Smooth muscle cell (in vitro differentiated cells): ENCODE measurements around the gene CISD1. TPM values are rescaled to one million over a fixed set of nuclear protein-coding genes. Genes with fewer than 3 reads are reported as not detected.

Source experiments
- DNase-seq: peaks from one replicate; lab custom pipeline; 2025; ENCODE audit not compliant: unreplicated experiment; lab: John Stamatoyannopoulos, UW
- H2AFZ ChIP-seq: fragments of 200-600 bp; sonication (generic); 2 replicates; pipeline ENCODE4 v1.6.0; 2016; ENCODE audit warnings: antibody characterized with exemption, low read depth, mild to moderate bottlenecking
- H3F3A ChIP-seq: fragments of 200-600 bp; sonication (generic); 2 replicates; pipeline ENCODE4 v1.6.0; 2017; ENCODE audit warnings: antibody characterized with exemption, low read depth
- H3K27ac ChIP-seq: fragments of 200-600 bp; sonication (generic); 2 replicates; pipeline ENCODE4 v1.5.1; 2016; ENCODE audit warnings: low read depth, mild to moderate bottlenecking
- H3K27me3 ChIP-seq: fragments of 200-600 bp; sonication (generic); 2 replicates; pipeline ENCODE4 v1.6.1; 2016; ENCODE audit warnings: low read depth, mild to moderate bottlenecking
- H3K36me3 ChIP-seq: fragments of 200-600 bp; sonication (generic); 2 replicates; pipeline ENCODE4 v1.5.1; 2016; ENCODE audit warnings: low read depth
- H3K4me1 ChIP-seq: fragments of 200-600 bp; sonication (generic); 2 replicates; pipeline ENCODE4 v1.5.1; 2016; ENCODE audit warnings: low read depth
- H3K4me2 ChIP-seq: fragments of 200-600 bp; sonication (generic); 2 replicates; pipeline ENCODE4 v1.6.0; 2016; ENCODE audit warnings: mild to moderate bottlenecking
- H3K4me3 ChIP-seq: fragments of 200-600 bp; sonication (generic); 2 replicates; pipeline ENCODE4 v1.5.1; 2016; ENCODE audit warnings: mild to moderate bottlenecking
- H3K79me2 ChIP-seq: fragments of 200-600 bp; sonication (generic); 2 replicates; pipeline ENCODE4 v1.6.0; 2016; ENCODE audit warnings: low read depth, mild to moderate bottlenecking
- H3K9ac ChIP-seq: fragments of 200-600 bp; sonication (generic); 2 replicates; pipeline ENCODE4 v1.6.0; 2016; ENCODE audit warnings: low read depth
- H3K9me3 ChIP-seq: fragments of 200-600 bp; sonication (generic); replicated peaks from 2 replicates; pipeline ENCODE4 v1.5.1; 2016; ENCODE audit warnings: low read depth
- H4K20me1 ChIP-seq: fragments of 200-600 bp; sonication (generic); 2 replicates; pipeline ENCODE4 v1.6.0; 2016; ENCODE audit warnings: low read depth
- CTCF ChIP-seq: fragments of 200-600 bp; sonication (generic); IDR thresholded peaks from 2 replicates; pipeline ENCODE4 v1.5.1; 2017; ENCODE audit warnings: borderline replicate concordance, mild to moderate bottlenecking, antibody characterized with exemption; ENCODE audit not compliant: insufficient read depth, poor library complexity, severe bottlenecking
- WGBS: methylation state at CpG from one replicate; pipeline ENCODE4 v1.1.7; 2016; ENCODE audit warnings: low lambda C conversion rate; 5-methylcytosine and 5-hydroxymethylcytosine counted together
- polyA plus RNA-seq: library from polyadenylated mRNA; unstranded; fragments of >200 nt; fragmentation: Nextera tagmentation; extraction: Ambion mirVana; gene quantifications from 2 replicates; pipeline ENCODE4 v1.2.1, GENCODE V29; 2016
- total RNA-seq: library from RNA; depleted of rRNA; stranded (reverse); fragments of >200 nt; gene quantifications from 2 replicates; pipeline ENCODE4 v1.2.3, GENCODE V29; 2014

The CISD1 gene
- total RNA-seq (14.2 and 14.4 TPM in 2 replicates), polyA plus RNA-seq (37.4 and 55.4 TPM in 2 replicates)

DNA sequence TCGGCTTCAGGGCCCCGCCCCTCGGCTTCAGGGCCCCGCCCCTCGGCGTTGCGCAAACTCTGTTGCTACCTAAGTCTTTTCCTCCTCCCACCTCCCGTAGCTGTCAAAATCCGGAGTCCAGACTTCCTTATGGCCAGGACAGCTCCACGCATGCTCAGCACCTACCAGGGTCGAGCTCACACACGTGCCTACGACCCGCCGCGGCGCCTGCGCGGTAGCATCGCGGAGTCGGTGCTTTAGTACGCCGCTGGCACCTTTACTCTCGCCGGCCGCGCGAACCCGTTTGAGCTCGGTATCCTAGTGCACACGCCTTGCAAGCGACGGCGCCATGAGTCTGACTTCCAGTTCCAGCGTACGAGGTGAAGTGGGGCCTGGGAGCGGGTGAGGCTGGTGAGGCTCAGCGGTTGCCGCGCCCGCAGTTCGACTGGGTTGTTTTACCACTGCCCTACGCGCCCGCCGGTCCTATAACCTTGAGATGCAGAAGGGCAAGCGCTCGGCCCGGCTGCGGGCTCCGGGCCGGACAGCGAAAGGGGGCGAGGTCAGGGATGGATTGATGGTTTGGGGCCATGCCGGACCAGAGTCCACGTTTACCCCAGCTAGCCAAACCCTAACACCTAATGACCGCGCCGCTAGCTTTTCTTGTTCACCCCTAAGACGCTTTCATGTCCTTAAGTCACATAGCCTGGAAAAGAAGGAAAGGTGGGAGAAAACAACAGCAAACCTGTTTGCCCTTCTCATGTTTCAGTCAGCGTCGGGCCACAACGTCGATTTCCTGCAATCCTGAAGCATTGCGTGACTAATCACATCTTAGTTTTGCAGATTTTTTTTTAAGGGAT, at the start of gene CISD1:
Gene CISD1 (plus strand): TSS at position 217 of the 836 bp plus-strand sequence. CDS start 112 bp downstream, at position 329.
- H3K79me2 ChIP-seq: peaks cover 28% of the 10 kb centered on the region
- H2AFZ ChIP-seq: peak within 1 kb of the TSS; percentile 99
- peak within 1 kb of the TSS; percentile 99 for H3K4me2 ChIP-seq
- no peaks in the 10 kb centered on the region for H4K20me1 ChIP-seq
- peak; percentile 77 for DNase-seq
- no peaks in the 10 kb centered on the region for H3K27me3 ChIP-seq
- TF ChIP-seq CTCF: no peak
- H3K4me1 ChIP-seq: peaks cover 23% of the 10 kb centered on the region
- H3K9ac ChIP-seq: peak within 1 kb of the TSS; percentile 76
- no peaks in the 10 kb centered on the region for H3K9me3 ChIP-seq
- H3F3A ChIP-seq: peaks cover 6% of the 10 kb centered on the region
- peak within 1 kb of the TSS; percentile 87 for H3K4me3 ChIP-seq
- H3K36me3 ChIP-seq: no peaks in the 10 kb centered on the region
- WGBS: under 1% methylated on average over 65 of the region's 66 CpGs
- peak within 1 kb of the TSS; percentile 96 for H3K27ac ChIP-seq

GRCh38 chr10:58219875-58220274, 49.1 kb upstream of the CISD1 start:
- no peaks in the 10 kb centered on the region for H3K79me2 ChIP-seq
- no peak for DNase-seq
- H3K4me2 ChIP-seq: no peak overlapping the region
- TF ChIP-seq CTCF: no peak
- H3K27me3 ChIP-seq: no peaks in the 10 kb centered on the region
- no peak overlapping the region for H3K4me3 ChIP-seq
- no peaks in the 10 kb centered on the region for H3K36me3 ChIP-seq
- no peak overlapping the region for H2AFZ ChIP-seq
- no peak overlapping the region for H3K9ac ChIP-seq
- H3K9me3 ChIP-seq: no peaks in the 10 kb centered on the region
- no peak overlapping the region for H3K27ac ChIP-seq
- peaks cover 3% of the 10 kb centered on the region for H4K20me1 ChIP-seq
- H3K4me1 ChIP-seq: no peaks in the 10 kb centered on the region
- H3F3A ChIP-seq: no peaks in the 10 kb centered on the region

- no peak overlapping the region for H3K9ac ChIP-seq
- H3K4me2 ChIP-seq: no peak overlapping the region
- H4K20me1 ChIP-seq: peaks cover 3% of the 10 kb centered on the region
- no peak overlapping the region for H3K4me3 ChIP-seq
- H3K4me1 ChIP-seq: no peaks in the 10 kb centered on the region
- H3K27me3 ChIP-seq: no peaks in the 10 kb centered on the region
- no peaks in the 10 kb centered on the region for H3F3A ChIP-seq
- TF ChIP-seq CTCF: no peak
- H3K27ac ChIP-seq: no peak overlapping the region
- H3K79me2 ChIP-seq: no peaks in the 10 kb centered on the region
- no peak for DNase-seq
- no peaks in the 10 kb centered on the region for H3K9me3 ChIP-seq
- no peaks in the 10 kb centered on the region for H3K36me3 ChIP-seq
- WGBS: 92% methylated on average over 2 of the region's 2 CpGs
- H2AFZ ChIP-seq: no peak overlapping the region
Observed at GRCh38 chr10:58220769-58221451, 48.1 kb upstream of the CISD1 start.
